HL-60 (cell line): ENCODE measurements around the gene MEPE.

Experiments
- DNase-seq, 2 experiments: peaks; one replicate each; pipeline ENCODE4 v3.0.0-alpha.2; 2010 to 2020; ENCODE audit warnings: low read depth in 1 of 2, low spot score in 1 of 2
- H3K27ac ChIP-seq: fragments of 250-450 bp; sonication (Bioruptor Pico); replicated peaks from 2 replicates; pipeline ENCODE4 v1.5.1; 2020; ENCODE audit warnings: mild to moderate bottlenecking, moderate library complexity
- H3K27me3 ChIP-seq: fragments of 250-450 bp; sonication (Bioruptor Pico); 2 replicates; pipeline ENCODE4 v1.5.1; 2021; ENCODE audit warnings: mild to moderate bottlenecking, moderate library complexity; ENCODE audit not compliant: insufficient read depth, poor library complexity, severe bottlenecking
- H3K4me3 ChIP-seq: replicated peaks from 2 replicates; pipeline ENCODE4 v1.5.1; 2011; ENCODE audit warnings: mild to moderate bottlenecking, control low read depth, low read length; ENCODE audit not compliant: insufficient read depth
- GABPA ChIP-seq: IDR thresholded peaks from 2 replicates; pipeline ENCODE4 v1.6.1; 2012; ENCODE audit warnings: low read depth
- POLR2AphosphoS5 ChIP-seq: IDR thresholded peaks from 2 replicates; pipeline ENCODE4 v1.6.1; 2012; ENCODE audit warnings: low read depth
- REST ChIP-seq: IDR thresholded peaks from 2 replicates; pipeline ENCODE4 v1.6.1; 2012; ENCODE audit warnings: low read depth; ENCODE audit not compliant: insufficient replicate concordance
- SPI1 ChIP-seq: IDR thresholded peaks from 2 replicates; pipeline ENCODE4 v1.6.1; 2012; ENCODE audit warnings: low read depth, mild to moderate bottlenecking, borderline replicate concordance
- TF ChIP-seq, protein P1 (sequence below): IDR thresholded peaks from one replicate; pipeline ENCODE4 v1.5.1; 2011; ENCODE audit warnings: low read length, control low read depth, inconsistent platforms; ENCODE audit not compliant: insufficient read depth

The MEPE gene

DNA sequence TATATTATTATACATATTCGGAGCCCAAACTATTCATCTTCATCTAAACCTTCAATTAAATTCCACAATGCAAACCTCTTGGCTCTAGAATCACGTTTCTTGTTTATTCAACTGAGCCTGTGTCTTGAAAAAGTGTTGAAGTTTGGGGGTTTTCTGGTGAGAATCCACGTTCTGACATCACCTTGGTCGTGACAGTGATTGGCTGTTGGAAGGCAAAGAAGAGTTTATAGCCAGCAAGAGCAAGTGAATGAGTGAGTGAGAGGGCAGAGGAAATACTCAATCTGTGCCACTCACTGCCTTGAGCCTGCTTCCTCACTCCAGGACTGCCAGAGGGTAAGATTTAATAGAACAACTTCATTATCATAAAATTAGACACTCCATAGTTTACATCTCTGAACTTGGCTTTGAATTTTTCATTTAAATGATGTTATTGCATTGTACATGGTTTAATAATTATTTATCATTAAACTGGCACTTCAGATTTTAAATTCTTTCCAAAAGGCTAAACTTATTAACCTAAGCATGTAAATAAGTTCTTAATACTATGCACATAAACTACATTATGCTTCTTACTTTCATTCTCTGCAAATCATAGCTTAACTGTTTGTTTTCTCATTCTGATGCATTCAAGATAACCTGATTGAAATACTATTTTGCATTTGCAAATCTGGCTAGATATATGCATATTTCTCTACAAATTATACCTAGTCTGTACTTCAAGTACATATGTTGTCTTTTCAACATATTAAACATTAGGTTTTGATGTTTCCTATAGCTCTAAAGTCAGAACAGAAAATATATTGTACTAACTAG lies 33.3 kb upstream of the MEPE start, which contains the start of gene IBSP:
TSS of gene IBSP (plus strand) at position 254 of the 813 bp plus-strand sequence. CDS start 2,808 bp downstream, outside the sequence.
- no peaks in the 10 kb centered on the region for H3K27me3 ChIP-seq
- H3K4me3 ChIP-seq, result no peak within 1 kb of the TSS
- TF ChIP-seq POLR2AphosphoS5 (no peak), GABPA (no peak)

GRCh38 chr4:87802858-87803257 lies 29.9 kb upstream of the MEPE start:
- H3K27me3 ChIP-seq, result no peaks in the 10 kb centered on the region
- H3K4me3 ChIP-seq, result no peak overlapping the region
- H3K27ac ChIP-seq, result no peak overlapping the region
- DNase-seq, result no peak
- TF ChIP-seq, protein P1, sequence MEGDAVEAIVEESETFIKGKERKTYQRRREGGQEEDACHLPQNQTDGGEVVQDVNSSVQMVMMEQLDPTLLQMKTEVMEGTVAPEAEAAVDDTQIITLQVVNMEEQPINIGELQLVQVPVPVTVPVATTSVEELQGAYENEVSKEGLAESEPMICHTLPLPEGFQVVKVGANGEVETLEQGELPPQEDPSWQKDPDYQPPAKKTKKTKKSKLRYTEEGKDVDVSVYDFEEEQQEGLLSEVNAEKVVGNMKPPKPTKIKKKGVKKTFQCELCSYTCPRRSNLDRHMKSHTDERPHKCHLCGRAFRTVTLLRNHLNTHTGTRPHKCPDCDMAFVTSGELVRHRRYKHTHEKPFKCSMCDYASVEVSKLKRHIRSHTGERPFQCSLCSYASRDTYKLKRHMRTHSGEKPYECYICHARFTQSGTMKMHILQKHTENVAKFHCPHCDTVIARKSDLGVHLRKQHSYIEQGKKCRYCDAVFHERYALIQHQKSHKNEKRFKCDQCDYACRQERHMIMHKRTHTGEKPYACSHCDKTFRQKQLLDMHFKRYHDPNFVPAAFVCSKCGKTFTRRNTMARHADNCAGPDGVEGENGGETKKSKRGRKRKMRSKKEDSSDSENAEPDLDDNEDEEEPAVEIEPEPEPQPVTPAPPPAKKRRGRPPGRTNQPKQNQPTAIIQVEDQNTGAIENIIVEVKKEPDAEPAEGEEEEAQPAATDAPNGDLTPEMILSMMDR, result no peak
- TF ChIP-seq POLR2AphosphoS5, result no peak
- TF ChIP-seq SPI1, result no peak
- no peak for TF ChIP-seq GABPA
- no peak for TF ChIP-seq REST

More for the DNA sequence above, 33.3 kb upstream of the MEPE start, which contains the start of gene IBSP:
- no peak for DNase-seq
- no peak within 1 kb of the TSS for H3K27ac ChIP-seq

GRCh38 chr4:87803421-87803820 lies 29.3 kb upstream of the MEPE start:
- H3K4me3 ChIP-seq, result no peak overlapping the region
- H3K27me3 ChIP-seq, result no peaks in the 10 kb centered on the region
- no peak overlapping the region for H3K27ac ChIP-seq
- no peak for DNase-seq
- TF ChIP-seq GABPA, result no peak
- no peak for TF ChIP-seq SPI1

DNA sequence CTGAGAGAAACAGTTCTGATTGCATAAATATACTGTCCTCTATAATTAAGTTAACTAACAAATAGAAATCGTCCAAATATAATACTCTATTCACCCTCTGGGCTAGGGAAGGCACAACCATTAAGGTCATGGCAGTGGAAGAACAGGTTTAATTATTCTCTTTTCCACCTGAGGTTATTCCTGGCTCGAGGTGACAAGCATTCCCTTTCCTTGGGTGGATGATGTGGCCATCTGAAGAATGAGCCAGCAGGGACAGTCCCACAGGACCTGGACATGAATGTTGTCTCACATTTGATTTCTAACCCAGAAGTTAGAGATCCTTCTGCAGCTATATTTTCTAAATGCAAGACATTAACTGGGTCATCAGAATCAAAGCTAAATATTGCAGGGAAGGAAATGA lies 27.9 kb upstream of the MEPE start:
- TF ChIP-seq, protein P1, result no peak
- no peak for TF ChIP-seq SPI1
- TF ChIP-seq REST, result no peak
- TF ChIP-seq GABPA, result no peak
- no peak for TF ChIP-seq POLR2AphosphoS5
- H3K4me3 ChIP-seq, result no peak overlapping the region
- H3K27ac ChIP-seq, result no peak overlapping the region
- no peaks in the 10 kb centered on the region for H3K27me3 ChIP-seq
- no peak for DNase-seq
